Measurements from ENCODE around the gene SUPT3H.

Gene SUPT3H

DNA sequence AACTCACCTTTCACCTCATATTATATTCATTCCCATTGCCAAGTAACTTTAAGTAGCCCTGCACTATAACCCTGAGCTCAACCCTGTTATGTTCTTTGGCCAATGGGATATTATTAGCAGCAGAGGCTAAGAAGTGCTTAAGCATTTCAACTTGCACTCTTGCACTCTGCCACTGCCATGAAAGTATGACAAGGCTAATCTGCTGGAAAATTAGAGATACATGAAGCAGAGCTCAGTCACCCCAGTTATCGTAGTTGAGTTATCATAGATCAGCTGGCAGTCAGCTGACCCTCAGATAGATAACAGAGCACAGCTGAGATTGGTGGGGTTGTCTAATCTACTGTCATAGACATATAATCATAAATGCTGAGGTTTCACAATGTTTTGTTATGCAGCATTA is 259.0 kb downstream of the SUPT3H start:
- no peak overlapping the region for H3K4me3 ChIP-seq (ENCODE audit: low read depth, low read length)
- no peak for DNase-seq (ENCODE audit: low read depth)
- TF ChIP-seq MYC (IDR thresholded peaks at IDR 0.05; ENCODE audit: low read depth, low read length): no peak
- TF ChIP-seq, protein P1, sequence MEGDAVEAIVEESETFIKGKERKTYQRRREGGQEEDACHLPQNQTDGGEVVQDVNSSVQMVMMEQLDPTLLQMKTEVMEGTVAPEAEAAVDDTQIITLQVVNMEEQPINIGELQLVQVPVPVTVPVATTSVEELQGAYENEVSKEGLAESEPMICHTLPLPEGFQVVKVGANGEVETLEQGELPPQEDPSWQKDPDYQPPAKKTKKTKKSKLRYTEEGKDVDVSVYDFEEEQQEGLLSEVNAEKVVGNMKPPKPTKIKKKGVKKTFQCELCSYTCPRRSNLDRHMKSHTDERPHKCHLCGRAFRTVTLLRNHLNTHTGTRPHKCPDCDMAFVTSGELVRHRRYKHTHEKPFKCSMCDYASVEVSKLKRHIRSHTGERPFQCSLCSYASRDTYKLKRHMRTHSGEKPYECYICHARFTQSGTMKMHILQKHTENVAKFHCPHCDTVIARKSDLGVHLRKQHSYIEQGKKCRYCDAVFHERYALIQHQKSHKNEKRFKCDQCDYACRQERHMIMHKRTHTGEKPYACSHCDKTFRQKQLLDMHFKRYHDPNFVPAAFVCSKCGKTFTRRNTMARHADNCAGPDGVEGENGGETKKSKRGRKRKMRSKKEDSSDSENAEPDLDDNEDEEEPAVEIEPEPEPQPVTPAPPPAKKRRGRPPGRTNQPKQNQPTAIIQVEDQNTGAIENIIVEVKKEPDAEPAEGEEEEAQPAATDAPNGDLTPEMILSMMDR (IDR thresholded peaks at IDR 0.05; ENCODE audit: low read depth, low read length): no peak
- no peak for TF ChIP-seq MAX (IDR thresholded peaks at IDR 0.05; ENCODE audit: low read depth, low read length)
- TF ChIP-seq POLR2A (IDR thresholded peaks at IDR 0.05; ENCODE audit: extremely low read depth, insufficient read length): no peak

DNA sequence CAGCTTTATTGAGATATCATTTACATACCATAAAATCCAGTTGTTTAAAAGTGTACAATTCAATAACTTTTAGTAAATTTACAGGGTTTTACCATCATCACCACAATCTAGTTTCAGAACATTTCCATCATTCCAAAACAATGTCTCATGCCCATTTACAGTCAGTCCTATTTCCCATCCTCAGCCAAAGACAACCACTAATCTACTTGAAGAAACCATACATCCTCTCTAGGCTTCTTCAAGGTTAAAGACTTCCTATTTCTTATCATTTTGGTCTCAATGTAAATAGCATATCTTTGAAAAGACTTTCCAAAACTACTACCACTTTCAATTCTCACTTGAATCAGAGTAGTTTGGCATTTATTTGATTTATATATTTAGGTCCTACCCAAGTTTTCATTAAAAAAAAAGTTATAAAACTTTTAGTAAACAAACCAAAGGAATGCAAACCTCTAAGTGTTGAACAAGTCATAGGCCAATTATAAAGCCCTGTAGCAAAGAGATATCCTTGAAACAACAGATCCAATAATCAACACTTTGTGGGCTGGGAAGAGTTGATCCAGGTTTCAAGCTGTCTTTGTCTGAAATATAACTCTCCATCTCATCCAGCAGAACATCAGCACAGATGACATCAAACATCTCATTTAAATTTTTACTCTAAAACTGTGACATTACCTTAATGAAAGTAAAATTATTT is 260.9 kb downstream of the SUPT3H start:
- H3K4me3 ChIP-seq (ENCODE audit: low read depth, low read length): no peak overlapping the region
- TF ChIP-seq MYC (IDR thresholded peaks at IDR 0.05; ENCODE audit: low read depth, low read length): no peak
- TF ChIP-seq POLR2A (IDR thresholded peaks at IDR 0.05; ENCODE audit: extremely low read depth, insufficient read length): no peak
- TF ChIP-seq, protein P1 (IDR thresholded peaks at IDR 0.05; ENCODE audit: low read depth, low read length): no peak
- TF ChIP-seq MAX (IDR thresholded peaks at IDR 0.05; ENCODE audit: low read depth, low read length): no peak
- no peak for DNase-seq (ENCODE audit: low read depth)

- TF ChIP-seq, protein P1 (IDR thresholded peaks at IDR 0.05; ENCODE audit: low read depth, low read length): no peak
- TF ChIP-seq MAX (IDR thresholded peaks at IDR 0.05; ENCODE audit: low read depth, low read length) (no peak), POLR2A (IDR thresholded peaks at IDR 0.05; ENCODE audit: extremely low read depth, insufficient read length) (no peak), MYC (IDR thresholded peaks at IDR 0.05; ENCODE audit: low read depth, low read length) (no peak)
- no peak for DNase-seq (ENCODE audit: low read depth)
- H3K4me3 ChIP-seq (ENCODE audit: low read depth, low read length): no peak overlapping the region
Observed at GRCh38 chr6:45115696-45116095, 262.0 kb downstream of the SUPT3H start.

DNA sequence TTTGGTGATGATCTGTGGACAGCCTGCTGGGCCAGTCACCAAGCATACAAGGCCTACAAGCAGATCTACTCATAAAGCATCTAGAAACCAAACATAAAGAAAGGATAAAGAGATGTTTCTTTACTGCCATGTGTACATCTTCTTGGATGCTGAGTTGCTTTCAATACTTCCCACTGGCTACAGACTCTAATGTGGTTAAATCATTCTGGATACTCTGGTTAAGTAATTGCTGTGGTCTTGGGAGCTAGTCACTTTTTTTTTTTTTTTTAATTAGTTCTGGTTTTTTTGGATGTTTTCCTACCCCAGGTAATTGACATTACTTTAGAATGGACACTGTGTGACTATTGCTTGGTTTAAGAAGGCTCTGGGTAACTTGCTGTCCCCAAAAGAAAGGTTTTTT is 265.0 kb downstream of the SUPT3H start:
- DNase-seq (ENCODE audit: low read depth): no peak
- no peak for TF ChIP-seq MAX (IDR thresholded peaks at IDR 0.05; ENCODE audit: low read depth, low read length)
- no peak for TF ChIP-seq POLR2A (IDR thresholded peaks at IDR 0.05; ENCODE audit: extremely low read depth, insufficient read length)
- TF ChIP-seq, protein P1 (IDR thresholded peaks at IDR 0.05; ENCODE audit: low read depth, low read length): no peak
- TF ChIP-seq MYC (IDR thresholded peaks at IDR 0.05; ENCODE audit: low read depth, low read length): no peak
- H3K4me3 ChIP-seq (ENCODE audit: low read depth, low read length): no peak overlapping the region

DNA sequence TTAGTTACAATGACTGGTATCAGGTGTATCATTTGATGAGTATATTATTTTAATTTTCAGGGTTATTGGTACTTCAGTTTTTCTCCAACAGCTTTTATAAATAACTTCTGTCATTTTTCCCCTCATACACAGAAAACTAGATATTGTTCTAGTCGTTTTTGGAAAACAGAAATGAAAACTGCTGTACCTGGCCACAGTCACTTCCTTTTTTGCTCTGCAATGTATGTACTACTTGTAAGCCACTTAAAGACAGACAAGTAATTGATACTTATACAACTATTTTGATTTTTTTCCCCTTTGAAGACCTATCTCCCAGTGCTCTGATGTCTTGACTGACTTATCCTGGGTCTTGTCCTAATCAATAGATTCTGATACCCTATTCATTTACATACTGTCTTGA is 268.2 kb downstream of the SUPT3H start:
- H3K4me3 ChIP-seq (ENCODE audit: low read depth, low read length): no peak overlapping the region
- TF ChIP-seq, protein P1 (IDR thresholded peaks at IDR 0.05; ENCODE audit: low read depth, low read length): no peak
- no peak for TF ChIP-seq POLR2A (IDR thresholded peaks at IDR 0.05; ENCODE audit: extremely low read depth, insufficient read length)
- no peak for TF ChIP-seq MAX (IDR thresholded peaks at IDR 0.05; ENCODE audit: low read depth, low read length)
- no peak for TF ChIP-seq MYC (IDR thresholded peaks at IDR 0.05; ENCODE audit: low read depth, low read length)
- no peak for DNase-seq (ENCODE audit: low read depth)
